AG08396 (cell line): ENCODE measurements around the gene CASKIN1.

Experiments used
- DNase-seq: peaks from one replicate; pipeline ENCODE4 v3.0.0; 2012; ENCODE audit warnings: low spot score, mixed read lengths

CASKIN1 gene

DNA sequence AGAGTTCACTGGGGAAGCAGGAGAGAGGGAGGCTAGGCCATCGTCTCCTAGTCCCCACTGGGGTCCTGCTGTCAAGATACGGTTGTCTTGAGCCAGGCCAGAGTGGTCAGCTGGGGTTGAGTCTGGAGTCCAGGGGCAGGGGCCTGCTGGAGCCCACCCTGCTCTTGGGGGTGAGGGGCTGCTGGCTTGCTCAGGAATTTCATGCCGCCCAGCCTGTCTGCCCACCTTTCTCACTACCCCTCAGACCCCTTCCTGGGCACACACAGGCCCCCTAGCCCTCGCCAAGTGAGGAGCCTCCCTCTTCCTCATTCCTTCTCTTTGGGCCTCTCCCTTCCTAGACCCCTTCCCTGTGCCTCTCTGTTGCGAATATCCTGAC is 39.6 kb downstream of the CASKIN1 start:
- DNase-seq, result no peak

DNA sequence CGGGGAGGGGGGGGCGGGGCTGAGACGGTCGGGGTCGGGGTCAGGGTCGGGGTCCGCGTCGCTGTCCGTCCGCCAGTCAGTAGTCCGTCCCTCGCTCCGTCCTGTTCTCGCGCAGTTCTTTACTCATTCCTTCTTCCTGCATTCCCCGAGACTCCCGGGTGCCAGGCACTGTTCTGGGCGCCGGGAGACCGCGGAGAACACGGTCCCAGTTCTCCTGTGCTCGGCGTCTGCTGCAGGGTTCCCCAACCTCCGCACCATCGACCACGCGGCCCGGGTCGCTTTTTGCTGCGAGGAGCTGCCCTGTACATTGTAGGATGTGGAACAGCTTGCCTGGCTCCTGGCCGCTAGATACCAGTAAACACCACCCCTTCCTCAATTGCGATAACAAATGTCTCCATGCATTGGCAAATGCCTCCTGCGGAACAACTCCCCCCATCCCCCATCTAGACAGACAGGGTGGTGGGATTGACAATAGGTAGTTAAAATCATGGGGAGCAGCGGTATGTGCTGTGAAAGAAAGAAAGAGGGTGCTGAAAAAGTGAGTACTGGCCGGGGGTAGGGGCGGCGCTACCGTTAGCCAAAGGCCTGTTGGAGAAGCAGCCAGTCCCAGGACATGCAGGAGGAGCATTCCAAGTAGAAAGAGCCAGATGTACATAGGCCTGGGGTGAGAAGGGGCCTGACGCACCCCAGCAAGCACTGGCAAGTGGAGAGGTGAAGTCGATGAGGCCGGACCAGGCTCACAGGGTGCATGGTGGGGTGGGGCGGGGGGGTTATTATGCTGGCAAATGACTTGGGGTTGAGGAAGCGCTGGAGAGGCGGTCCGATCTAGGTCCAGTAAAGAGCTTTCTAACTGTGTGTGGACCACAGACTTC is 40.2 kb downstream of the CASKIN1 start:
- DNase-seq, result peak; percentile 72

DNA sequence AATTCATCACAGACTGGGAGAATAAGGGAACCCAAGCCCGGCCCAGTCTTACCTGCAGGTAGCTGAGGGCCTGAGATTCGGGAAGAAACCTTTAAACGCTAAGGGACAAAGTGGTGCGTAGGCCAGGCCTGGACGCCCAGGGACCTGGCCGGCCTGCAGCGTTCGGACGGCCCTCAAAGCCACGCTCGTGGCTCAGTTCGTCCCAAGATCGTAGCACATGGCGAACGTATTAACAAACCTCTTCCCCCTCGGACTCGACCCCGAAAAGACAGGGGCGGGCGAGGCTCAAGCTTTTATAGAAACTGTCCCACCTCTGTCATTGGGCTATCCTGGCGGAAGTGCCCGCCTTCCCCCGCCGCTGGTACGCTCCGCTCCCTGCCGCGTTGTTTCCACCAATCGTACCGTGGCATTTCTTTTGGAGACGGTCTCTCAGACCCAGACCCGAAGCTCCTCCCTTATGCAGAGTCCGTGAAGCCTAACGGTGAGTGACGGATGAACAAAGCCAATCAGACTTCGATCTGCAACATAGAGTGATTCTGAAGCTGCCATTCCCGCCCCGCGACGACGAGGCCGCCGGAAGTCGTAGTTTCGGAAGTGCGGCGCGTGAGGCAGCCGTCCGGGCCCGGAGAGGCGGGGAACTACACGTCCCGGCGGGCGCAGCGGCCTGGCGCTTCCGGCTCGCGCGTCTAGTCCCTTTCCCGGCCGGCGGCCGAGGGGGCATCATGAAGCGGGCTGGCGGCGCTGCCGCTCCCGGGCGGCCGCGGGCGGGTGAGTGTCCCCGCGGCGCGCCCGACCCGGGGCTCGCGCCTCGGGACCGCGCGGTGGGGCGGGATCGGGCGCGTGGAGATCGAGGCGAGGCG is 41.1 kb downstream of the CASKIN1 start, which contains the start of gene TRAF7:
TRAF7 (plus strand) TSS at position 692 of the 860 bp plus-strand sequence. CDS start 8,139 bp downstream, outside the sequence.
- DNase-seq, result peak; percentile 99

DNA sequence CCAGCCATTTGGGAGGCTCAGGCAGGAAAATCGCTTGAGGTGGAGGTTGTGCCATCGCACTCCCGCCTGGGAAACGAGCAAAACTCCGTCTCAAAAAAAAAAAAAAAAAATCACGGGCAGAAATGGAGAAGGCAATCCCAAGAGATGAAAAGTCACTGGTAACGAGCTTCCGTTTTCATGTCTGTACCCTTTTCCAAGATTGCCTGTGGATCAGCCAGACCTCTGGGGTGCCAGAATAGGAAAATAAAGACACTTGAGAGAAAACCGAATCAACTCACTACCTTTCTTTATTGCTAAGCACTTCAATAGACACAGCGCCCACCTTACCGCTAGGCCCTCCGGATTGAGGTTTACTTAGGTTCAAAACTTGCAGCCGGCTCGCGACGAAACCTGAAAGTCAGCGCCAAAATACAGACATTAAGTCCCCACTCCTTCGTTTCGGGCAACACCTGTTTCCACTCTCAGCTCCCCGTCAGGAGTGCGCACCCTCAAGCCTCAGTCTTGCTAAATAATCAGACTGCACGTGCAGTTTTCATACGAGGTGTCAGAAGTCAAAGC is 41.8 kb downstream of the CASKIN1 start:
- no peak for DNase-seq

DNA sequence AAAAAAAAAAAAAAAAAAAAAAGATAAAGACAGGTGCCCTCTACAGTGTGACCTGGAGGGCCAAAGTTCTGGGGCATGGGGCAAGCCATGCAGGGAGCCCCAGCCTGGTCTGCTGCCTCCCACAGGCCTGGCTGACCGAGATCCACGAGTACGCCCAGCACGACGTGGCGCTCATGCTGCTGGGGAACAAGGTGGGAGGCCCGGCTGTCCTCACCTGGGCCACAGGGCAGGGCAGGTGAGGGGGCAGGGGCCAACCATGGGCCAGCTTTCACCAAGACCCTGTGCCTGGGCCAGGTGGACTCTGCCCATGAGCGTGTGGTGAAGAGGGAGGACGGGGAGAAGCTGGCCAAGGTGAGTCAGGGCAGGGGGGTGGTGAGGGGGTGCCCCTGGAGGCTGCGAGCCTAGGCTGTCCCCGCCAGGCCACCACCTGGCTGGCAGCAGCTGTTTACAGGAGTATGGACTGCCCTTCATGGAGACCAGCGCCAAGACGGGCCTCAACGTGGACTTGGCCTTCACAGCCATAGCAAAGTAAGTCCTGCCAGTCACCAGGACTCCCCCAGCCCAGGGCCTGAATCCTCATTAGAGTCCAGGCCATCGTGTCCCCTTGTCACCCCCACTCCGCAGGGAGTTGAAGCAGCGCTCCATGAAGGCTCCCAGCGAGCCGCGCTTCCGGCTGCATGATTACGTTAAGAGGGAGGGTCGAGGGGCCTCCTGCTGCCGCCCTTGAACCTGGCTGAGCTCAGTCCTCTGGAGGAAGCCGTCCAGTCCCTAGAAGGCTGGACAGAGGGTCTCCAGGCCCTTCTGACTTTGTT is 43.5 kb downstream of the CASKIN1 start:
- DNase-seq, result no peak

DNA sequence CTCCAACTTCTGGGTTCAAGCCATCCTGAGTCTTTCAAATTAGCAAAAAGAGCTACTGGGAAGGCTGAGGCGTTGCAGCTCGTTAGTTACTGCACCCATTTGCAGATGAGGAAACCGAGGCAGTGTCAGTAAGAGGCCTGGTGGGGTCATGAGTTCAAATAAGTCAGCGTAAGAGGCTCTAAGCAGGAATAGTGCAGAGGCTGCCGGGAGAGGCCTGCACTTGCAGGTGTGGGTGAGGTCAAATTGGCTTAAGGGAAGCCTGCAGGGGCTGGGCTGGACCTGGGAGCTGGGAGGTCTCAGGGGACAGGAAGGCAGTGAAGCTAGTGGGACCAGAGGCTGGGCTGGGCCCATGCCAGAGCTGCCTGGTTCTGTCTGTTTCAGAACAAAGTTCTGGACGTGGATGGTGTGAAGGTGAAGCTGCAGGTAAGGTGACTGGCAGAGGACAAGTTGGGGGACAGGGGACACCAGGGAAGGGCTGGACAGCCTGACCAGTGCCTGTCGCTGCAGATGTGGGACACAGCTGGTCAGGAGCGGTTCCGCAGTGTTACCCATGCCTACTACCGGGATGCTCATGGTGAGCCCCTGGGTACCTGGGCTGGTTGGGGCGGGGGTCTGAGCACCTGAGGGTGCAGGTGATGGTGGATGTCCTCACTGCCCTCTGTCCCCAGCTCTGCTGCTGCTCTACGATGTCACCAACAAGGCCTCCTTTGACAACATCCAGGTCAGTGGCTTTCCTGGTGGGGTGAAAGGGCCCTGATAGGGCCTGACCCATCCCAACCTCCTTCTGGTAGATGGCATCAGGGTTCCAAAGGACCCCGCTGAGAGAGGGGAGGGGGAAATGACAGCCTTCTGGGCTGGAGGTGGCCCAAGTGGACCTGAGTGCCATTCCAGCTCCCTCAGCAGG is 45.0 kb downstream of the CASKIN1 start:
- no peak for DNase-seq

DNA sequence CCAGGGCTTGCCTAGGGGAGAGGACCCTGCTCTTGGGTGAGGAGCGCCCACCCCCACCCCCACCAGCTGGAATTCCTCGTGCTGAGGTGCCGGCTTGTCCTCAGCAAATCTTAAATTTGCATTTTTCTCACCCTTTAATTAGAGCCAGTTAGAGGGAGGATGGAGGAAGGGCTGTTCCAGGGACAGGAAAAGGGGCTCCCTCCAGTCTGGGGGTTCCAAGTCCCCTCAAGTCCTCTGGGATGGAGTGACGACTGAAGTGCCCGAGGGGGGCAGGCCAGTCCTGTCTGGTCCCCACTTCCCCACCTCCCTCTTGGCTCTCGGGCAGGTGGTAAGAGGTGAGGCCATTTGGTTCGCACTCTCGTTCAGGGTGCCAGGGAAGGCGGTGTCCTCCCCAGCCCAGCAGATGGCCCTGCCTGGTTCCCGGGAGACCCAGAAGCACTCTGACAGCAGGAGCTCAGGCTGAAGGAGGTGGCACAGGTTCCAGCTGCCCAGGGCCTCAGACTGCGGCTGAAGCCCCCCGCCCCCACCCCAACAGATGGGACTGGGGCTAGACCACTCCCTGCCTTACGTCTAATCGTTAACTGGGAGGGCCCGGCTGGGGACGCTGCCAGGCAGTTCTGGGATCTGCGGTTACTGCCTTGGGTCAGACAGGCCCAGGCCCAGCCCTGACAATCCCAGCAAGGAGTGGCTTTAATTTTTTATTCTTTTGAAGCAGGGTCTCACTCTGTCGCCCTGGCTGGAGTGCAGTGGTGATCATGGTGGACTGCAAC is 45.8 kb downstream of the CASKIN1 start:
- DNase-seq, result no peak

DNA sequence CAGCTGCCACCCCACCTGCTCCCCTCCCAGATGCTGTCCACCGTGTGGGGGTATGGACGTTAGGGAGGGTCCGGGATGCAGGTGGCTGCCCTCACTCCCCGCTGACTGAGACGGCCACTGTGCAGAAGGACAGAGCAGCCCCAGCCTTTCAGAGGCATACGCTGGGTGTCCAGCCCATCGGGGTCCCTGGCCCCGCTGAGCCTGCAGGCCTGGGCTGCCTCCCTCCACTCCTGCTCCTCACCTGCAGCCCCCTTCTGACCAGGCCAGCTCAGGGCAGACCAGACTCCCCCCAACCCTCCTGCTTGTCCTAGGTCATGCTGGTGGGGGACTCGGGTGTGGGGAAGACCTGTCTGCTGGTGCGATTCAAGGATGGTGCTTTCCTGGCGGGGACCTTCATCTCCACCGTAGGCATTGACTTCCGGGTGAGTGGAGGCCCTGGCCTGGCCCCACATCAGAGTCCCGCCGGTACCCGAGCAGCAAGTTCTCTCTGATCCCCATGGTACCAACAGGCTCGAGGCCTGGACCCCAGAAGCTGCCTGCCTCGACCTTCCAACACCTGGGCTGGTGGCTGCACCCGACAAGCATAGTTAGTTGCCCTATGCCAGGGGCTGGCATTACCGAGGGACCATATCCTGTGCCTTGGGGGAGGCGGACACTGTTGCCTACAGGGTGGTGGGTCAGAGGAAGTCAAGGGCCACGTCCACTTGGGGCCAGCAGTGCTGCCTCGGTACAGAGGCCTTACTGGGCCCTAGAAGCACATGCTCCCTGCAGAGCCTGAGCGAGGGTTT is 46.6 kb downstream of the CASKIN1 start:
- no peak for DNase-seq

DNA sequence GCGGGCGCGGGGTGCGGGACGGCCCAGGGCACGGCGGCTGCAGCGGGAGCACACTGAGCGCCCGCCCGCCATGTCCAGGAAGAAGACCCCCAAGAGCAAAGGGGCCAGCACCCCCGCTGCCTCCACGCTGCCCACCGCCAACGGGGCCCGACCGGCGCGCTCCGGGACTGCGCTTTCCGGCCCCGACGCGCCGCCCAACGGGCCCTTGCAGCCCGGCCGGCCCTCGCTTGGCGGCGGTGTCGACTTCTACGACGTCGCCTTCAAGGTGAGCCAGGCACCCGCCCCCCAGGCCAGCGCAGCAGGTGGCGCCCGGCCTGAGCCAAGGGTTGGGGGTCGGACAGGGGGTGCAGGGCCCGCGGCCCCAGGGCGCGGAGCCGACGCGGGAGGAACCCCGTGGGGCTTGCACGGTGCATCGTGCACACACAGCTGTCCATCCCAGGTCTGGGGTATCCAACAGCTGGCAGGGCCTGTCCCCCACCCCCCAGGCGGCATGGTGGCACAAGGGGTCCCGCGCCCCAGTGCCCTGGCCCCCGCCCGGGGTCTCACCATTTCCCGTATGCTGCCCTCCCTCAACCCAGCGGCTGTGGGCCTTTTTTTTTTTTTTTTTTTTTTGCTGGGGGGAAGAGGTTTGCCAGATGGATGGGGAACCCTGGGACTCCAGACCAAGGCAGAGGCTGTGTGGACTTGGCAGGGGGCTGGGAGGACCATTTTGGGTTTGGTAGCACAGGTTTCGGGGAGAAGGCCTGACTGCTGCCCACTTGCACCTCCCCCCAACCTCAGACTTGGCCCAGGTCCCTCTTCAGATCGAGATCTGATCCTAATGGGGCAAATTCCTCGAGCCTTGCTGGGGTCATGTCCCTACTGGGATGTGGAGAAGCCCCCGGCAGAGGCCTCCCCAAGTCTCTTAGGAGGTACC is 47.4 kb downstream of the CASKIN1 start:
- no peak for DNase-seq

DNA sequence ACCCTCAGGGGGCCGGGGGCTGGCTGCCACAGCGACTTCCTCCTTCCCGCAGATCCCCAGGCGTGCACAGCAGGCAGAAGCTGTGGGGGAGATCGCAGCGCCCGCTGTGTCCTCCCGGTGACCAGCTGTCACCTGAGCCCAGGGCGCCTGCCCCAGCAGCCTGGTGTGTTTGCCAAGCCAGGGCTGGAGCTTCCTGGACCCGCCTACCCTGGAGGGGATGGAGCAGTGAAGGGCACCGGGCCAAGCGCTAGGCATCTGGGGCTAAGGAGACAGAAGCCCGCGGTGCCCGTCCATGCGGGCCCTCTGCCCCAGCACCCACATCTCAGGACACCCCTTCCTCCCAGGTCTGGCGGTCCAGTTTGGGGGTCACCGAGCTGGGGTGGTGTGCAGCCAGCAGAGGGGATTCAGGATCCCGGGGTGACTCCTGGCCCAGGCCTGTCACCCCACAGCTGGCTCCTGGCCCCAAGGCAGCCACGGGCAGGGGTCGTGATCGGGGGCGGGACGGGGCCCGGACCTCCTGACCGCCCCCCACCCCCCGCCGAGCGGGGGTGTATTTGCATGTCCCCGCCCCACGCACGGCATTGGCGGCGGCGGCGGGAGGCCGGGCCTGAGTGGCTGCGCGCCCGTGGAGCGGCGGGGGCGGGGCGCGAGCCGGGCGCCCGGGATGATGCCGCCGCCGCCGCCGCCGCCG is 48.3 kb downstream of the CASKIN1 start, which contains the start of gene RAB26:
RAB26 (plus strand) TSS at position 645 of the 691 bp plus-strand sequence. CDS start 159 bp downstream, outside the sequence.
- DNase-seq, result peak; percentile 81

DNA sequence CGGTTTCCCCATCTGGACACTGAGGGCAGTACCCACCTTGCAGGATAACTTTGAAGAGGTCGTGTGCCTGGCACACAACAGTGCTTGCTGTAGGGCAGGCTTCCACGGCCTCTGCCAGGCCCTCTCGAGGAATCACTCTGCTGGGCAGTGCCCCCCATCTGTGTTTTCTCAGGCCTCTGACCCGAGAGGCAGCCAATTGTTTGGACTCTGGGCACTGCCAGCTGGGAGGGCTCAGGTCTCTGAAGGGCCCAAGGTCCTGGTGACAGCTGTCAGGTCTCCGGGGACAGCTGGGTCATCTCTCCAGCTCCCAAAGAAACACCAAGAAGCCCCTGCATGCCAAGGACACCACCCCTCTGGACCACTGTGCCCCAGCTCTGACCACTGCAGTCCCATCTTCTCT is 49.0 kb downstream of the CASKIN1 start:
- no peak for DNase-seq

DNA sequence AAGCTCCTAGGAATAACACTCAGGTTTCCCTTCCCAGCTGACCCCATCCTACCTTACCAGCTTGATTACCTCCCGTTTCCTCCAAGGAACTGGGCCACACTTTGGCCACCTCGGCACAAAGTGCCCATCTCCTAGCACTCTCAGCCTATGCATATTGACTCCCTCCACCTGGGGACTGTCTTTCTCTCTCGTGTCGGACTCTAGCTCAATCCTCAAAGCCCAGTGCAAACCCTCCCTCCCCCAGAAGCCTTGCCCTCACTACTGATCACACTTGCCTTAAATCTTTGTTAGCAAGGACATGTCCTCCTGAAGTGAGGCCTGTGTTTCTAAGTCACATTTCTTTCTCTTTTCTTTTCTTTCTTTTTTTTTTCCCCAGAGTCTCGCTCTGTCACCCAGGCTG is 50.6 kb downstream of the CASKIN1 start:
- DNase-seq, result no peak

DNA sequence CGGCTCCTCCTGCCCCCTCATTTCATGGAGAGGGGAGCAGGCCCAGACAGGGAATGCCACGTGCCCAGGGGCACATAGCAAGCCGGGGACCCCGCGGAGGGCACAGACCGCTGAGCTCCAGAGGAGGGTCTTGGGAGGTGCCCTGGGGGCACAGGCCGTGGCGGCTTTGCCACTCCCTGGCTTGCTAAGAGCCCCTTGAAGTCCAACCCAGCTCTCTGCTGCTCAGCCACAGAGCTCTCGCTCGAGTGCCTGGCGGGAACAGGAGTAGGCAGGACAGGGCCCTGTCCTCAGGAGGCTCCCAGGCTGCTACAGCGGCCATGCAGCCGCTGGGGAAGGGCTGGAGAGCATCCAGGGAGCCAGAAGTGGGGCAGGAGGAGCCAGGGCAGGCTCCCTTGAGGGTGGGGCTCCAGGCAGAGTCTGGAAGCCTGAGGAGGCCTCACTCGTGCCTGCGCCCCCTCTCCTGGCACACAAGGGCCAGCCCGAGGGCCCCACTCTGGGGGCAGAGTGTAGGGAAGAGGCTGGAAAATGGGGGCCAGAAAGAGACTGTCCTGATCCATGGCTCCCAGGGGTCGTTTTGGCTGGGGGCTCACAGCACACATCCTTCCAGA is 52.4 kb downstream of the CASKIN1 start:
- DNase-seq, result no peak

DNA sequence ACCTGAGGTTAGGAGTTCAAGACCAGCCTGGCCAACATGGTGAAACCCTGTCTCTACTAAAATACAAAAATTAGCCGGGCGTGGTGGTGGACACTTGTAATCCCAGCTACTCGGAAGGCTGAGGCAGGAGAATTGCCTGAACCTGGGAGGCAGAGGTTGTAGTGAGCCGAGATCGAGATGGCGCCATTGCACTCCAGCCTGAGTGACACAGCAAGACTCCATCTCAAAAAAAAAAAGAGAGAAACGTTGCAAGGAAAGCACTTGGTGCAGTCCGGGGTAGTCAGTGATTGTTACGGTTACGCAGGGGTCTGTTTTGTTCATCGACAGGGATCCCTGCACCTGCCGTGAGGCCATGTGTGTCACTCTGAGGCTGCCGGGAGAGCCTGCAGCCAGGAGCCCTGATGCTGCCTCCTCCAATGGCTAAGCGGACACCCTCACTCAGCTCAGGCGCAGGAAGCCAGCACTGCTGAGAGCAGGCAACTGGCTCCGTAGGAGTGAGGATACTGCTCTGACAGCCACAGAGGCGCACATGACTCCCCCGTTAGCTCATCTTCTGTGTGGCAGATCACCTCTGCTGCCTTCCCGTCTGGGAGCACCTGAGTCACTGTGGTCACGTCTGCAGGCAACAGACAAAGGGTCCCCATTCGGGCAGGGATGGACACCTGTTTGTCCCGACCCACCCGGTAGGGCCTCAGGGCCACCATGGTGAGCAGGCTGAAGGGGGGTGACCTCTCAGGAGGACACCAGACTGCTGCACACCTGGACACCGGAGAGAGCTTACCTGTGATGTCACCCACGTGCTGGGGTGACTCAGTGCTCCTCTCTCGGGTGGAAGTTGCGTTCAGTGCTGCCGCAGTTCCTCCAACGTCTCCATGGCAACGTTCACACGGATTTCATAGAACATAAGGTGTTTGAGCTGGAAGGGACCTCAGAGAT is 53.2 kb downstream of the CASKIN1 start:
- peak; percentile 3 for DNase-seq

DNA sequence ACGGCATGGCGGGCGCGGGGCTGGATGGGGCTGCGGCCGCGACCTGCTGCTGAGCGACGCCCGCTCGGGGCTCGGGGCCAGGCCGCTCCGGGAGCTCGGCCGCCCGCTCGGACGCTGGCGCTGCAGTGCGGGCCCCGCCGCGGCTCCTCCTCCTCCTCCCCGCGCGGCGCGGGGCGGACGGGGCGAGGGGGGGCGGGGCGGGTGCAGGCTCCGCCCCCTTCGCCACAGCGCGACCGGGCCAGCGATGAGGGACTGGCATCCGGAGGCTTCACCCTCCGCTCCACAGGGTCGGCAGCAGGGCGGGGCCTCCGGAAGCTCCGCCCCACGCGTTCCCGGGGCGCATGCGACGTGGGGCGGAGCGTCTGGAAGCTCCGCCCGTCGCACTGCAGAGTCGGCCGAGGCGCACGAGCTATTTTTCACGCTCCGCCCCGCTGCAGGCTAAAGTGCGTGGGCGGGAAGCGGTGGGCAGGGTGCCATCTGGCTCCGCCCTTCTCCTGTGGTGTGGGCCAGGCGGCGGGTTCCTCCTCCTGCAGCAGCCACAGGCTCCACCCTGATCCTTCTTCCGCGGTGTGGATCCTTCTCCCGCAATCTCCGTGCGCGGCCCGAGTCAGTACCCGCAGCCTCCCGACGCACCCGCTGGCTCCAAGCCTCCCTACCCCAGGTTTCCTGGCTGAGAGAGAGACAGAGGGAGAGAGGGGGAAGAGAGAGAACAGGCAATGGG is 60.5 kb downstream of the CASKIN1 start, which contains the start of gene PKD1:
PKD1 (minus strand) TSS at position 129 of the 721 bp plus-strand sequence. CDS start 209 bp downstream, outside the sequence.
- DNase-seq, result peak; percentile 55
